ENCODE results near the gene RBP5.

GRCh38 chr12:7154042-7154441 is 25.4 kb upstream of the RBP5 start:
- TF ChIP-seq, protein P1, sequence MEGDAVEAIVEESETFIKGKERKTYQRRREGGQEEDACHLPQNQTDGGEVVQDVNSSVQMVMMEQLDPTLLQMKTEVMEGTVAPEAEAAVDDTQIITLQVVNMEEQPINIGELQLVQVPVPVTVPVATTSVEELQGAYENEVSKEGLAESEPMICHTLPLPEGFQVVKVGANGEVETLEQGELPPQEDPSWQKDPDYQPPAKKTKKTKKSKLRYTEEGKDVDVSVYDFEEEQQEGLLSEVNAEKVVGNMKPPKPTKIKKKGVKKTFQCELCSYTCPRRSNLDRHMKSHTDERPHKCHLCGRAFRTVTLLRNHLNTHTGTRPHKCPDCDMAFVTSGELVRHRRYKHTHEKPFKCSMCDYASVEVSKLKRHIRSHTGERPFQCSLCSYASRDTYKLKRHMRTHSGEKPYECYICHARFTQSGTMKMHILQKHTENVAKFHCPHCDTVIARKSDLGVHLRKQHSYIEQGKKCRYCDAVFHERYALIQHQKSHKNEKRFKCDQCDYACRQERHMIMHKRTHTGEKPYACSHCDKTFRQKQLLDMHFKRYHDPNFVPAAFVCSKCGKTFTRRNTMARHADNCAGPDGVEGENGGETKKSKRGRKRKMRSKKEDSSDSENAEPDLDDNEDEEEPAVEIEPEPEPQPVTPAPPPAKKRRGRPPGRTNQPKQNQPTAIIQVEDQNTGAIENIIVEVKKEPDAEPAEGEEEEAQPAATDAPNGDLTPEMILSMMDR (IDR thresholded peaks at IDR 0.05): no peak
- TF ChIP-seq EZH2 (IDR thresholded peaks at IDR 0.05; ENCODE audit: borderline replicate concordance, insufficient read depth, low read depth, low read length, poor library complexity, severe bottlenecking): no peak
